Measurements from ENCODE around the gene AUTS2. TPM values are rescaled to one million over a fixed set of nuclear protein-coding genes. Genes with fewer than 3 reads are reported as not detected.

Gene AUTS2
- total RNA-seq, 1 donor from 2014 or later, result 94.1 TPM

DNA sequence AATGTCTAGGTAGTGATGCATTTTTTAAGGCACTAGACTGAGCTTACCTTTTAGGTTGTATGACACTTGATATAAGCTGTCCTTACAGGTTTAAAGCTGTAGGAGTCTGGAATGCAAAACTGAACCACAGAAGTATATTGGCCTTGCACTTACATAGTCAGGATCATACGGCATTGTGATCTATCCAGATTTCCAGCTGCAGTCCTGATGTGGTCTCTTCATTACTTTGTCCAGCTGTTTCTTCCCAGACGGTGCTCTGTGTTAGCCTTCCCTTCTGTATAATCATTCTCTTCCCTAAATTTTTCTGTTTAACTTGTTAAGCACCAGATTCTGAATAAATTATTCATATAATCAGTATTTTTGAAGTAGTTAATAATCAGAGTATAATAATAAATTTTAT is 67.1 kb downstream of the AUTS2 start:
- no peak overlapping the region for H3K27ac Mint-ChIP-seq
- no peak for DNase-seq (ENCODE audit: extremely low spot score, unreplicated experiment)
- H3K9me3 Mint-ChIP-seq, result peaks cover 6% of the 10 kb centered on the region
- no peaks in the 10 kb centered on the region for H3K27me3 Mint-ChIP-seq
- peaks cover 32% of the 10 kb centered on the region for H3K4me1 Mint-ChIP-seq (ENCODE audit: unreplicated experiment)
- TF ChIP-seq, protein P1, sequence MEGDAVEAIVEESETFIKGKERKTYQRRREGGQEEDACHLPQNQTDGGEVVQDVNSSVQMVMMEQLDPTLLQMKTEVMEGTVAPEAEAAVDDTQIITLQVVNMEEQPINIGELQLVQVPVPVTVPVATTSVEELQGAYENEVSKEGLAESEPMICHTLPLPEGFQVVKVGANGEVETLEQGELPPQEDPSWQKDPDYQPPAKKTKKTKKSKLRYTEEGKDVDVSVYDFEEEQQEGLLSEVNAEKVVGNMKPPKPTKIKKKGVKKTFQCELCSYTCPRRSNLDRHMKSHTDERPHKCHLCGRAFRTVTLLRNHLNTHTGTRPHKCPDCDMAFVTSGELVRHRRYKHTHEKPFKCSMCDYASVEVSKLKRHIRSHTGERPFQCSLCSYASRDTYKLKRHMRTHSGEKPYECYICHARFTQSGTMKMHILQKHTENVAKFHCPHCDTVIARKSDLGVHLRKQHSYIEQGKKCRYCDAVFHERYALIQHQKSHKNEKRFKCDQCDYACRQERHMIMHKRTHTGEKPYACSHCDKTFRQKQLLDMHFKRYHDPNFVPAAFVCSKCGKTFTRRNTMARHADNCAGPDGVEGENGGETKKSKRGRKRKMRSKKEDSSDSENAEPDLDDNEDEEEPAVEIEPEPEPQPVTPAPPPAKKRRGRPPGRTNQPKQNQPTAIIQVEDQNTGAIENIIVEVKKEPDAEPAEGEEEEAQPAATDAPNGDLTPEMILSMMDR (conservative IDR thresholded peaks at IDR 0.05), result no peak
- H3K4me3 Mint-ChIP-seq, result no peak overlapping the region
- H3K36me3 Mint-ChIP-seq, result peaks cover 4% of the 10 kb centered on the region

DNA sequence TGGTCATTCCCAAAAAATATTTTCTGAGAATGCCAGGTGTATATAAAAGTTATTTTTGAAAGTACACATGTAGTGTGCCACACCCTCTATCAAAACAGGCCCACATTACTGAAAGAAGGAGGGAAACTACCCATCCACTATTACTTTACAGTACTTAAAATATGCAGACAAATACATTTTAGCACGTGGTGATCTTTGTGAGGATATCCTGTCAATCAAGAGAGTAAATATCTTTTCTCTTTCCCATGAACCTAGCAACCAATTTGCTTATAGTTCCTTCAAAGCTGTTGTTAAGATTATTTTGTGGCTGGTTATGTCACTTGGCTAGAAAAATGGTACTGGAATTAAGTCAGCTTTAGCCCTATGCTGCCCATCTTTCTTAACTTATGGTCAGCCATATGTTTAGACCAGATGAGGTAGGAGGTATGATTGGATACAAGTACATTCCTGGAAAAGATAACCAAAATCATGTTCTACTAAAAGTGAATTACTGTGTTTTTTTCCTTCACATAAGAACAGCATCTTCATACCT is 70.1 kb downstream of the AUTS2 start:
- H3K9me3 Mint-ChIP-seq, result peaks cover 6% of the 10 kb centered on the region
- H3K4me3 Mint-ChIP-seq, result no peak overlapping the region
- no peak for DNase-seq (ENCODE audit: extremely low spot score, unreplicated experiment)
- TF ChIP-seq, protein P1 (conservative IDR thresholded peaks at IDR 0.05), result no peak
- peaks cover 4% of the 10 kb centered on the region for H3K36me3 Mint-ChIP-seq
- no peak overlapping the region for H3K27ac Mint-ChIP-seq
- peaks cover 34% of the 10 kb centered on the region for H3K4me1 Mint-ChIP-seq (ENCODE audit: unreplicated experiment)
- no peaks in the 10 kb centered on the region for H3K27me3 Mint-ChIP-seq

DNA sequence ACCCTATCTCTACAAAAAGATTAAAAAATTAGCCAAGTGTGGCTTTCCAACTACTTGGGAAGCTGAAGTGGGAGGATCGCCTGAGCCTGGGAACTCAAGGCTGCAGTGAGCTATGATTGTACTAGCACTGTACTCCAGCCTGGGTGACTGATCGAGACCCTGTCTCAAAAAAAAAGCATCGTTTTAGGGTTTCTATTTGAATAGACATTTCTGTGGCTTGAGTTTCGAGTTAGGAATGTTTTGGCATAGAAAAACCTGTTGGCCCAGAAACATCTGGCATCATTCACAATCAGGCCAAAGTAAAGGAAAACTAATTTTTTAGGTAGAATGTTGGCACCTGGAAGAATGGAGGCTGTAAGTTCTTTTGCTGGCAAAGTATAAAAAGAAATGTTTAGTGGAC is 72.4 kb downstream of the AUTS2 start:
- H3K4me1 Mint-ChIP-seq (ENCODE audit: unreplicated experiment), result peaks cover 32% of the 10 kb centered on the region
- H3K36me3 Mint-ChIP-seq, result peaks cover 4% of the 10 kb centered on the region
- no peak for DNase-seq (ENCODE audit: extremely low spot score, unreplicated experiment)

DNA sequence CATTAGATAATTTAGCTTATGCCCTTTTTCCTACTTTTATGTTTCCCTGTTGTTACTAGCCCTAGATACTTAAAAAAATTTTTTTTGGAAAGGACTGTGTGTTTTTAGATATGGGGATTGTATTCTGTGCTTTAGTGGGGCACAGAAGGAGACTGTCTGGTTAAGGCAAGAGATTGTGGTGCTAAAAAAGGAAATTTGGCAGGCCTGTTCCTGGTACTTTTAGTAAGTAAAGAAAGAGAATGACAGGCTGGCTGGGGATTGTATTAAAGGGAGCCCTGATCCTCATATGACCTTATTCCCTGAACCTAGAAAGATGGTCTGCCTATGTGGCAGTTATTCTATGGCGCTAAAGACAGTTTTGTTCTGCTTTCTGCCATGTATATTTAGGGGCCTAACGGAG is 74.8 kb downstream of the AUTS2 start:
- TF ChIP-seq, protein P1 (conservative IDR thresholded peaks at IDR 0.05), result no peak
- Mint-ChIP-seq H3K9me3 (peaks cover under 1% of the 10 kb centered on the region), H3K4me3 (no peak overlapping the region), H3K4me1 (ENCODE audit: unreplicated experiment) (peaks cover 36% of the 10 kb centered on the region), H3K27ac (no peak overlapping the region), H3K27me3 (no peaks in the 10 kb centered on the region), H3K36me3 (no peaks in the 10 kb centered on the region)
- DNase-seq (ENCODE audit: extremely low spot score, unreplicated experiment), result no peak

More for the DNA sequence above, 72.4 kb downstream of the AUTS2 start:
- Mint-ChIP-seq H3K9me3 (peaks cover 6% of the 10 kb centered on the region), H3K27me3 (no peaks in the 10 kb centered on the region), H3K4me3 (peak overlapping the region; percentile 24), H3K27ac (peak overlapping the region; percentile 75)
- TF ChIP-seq, protein P1 (conservative IDR thresholded peaks at IDR 0.05), result no peak

DNA sequence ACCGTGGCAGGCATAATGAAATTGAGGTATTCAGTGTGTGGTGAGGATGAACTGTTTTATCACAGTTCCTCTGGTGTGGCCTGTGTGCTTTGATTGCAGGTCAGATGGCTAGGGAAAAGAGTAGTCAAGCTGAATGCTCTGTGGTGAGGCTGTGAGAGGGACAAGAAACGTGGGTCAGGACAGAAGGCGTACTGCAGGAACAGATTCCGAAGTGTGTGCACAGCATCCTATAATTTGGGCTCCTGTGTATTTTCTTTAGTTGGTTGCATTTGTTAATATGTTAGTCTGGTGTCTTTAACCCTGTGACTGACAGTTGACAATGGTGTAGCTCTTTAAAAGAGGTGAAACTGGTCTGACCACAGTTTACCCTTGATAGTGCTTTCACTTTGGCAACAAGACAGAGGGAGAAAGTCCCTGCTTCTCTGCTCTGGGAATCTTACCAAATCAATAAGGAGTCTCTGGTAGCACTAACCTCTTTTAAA is 76.5 kb downstream of the AUTS2 start:
- DNase-seq (ENCODE audit: extremely low spot score, unreplicated experiment), result no peak
- Mint-ChIP-seq H3K36me3 (no peaks in the 10 kb centered on the region), H3K27me3 (no peaks in the 10 kb centered on the region), H3K4me3 (peak overlapping the region; percentile 72), H3K4me1 (ENCODE audit: unreplicated experiment) (peaks cover 46% of the 10 kb centered on the region), H3K9me3 (no peaks in the 10 kb centered on the region), H3K27ac (peak overlapping the region; percentile 74)
- TF ChIP-seq, protein P1 (conservative IDR thresholded peaks at IDR 0.05), result no peak
